Activated naive CD4-positive, alpha-beta T cell treated with anti-CD3 and anti-CD28 coated beads, Interleukin-2, amount 10 ng/mL, durations not matched to agents 5 hours and 36 hours (primary cell): ENCODE results near the gene TFPI2. TPM values are rescaled to one million over a fixed set of nuclear protein-coding genes. Genes with fewer than 3 reads are reported as not detected.

Experiments
- total RNA-seq, 2 experiments: library from RNA; stranded (reverse); gene quantifications; one replicate each; pipeline ENCODE4 v1.2.3, GENCODE V29; 2021

Gene TFPI2, protein sequence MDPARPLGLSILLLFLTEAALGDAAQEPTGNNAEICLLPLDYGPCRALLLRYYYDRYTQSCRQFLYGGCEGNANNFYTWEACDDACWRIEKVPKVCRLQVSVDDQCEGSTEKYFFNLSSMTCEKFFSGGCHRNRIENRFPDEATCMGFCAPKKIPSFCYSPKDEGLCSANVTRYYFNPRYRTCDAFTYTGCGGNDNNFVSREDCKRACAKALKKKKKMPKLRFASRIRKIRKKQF
- not detected for total RNA-seq

DNA sequence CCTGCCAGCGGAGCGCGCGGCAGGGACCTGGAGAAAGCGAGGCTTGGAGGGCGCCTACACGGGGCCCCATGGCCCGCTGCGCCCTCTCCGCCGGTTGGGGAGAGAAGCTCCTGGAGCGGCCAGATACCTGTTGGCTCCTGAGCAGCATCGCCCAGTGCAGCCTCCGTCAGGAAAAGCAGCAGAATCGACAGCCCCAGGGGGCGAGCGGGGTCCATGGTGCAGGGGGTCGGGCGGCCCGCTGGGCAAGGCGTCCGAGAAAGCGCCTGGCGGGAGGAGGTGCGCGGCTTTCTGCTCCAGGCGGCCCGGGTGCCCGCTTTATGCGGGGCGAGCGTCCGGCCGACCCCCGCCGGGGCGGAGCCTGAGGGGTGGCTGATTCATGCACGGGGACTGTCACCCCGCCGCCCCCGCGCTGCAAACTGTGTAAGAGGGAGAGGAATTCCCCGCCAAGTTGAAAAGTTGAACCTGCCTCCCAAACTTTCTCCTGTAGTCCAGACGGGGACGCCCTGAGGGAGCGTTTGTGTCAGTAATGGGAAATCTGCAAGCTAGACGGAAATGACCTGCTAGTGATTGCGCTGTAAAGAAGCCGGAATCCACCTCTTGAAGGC, at the start of gene TFPI2:
TFPI2 (minus strand) TSS at position 290 of the 605 bp plus-strand sequence; CDS start at position 215, 75 bp downstream.

DNA sequence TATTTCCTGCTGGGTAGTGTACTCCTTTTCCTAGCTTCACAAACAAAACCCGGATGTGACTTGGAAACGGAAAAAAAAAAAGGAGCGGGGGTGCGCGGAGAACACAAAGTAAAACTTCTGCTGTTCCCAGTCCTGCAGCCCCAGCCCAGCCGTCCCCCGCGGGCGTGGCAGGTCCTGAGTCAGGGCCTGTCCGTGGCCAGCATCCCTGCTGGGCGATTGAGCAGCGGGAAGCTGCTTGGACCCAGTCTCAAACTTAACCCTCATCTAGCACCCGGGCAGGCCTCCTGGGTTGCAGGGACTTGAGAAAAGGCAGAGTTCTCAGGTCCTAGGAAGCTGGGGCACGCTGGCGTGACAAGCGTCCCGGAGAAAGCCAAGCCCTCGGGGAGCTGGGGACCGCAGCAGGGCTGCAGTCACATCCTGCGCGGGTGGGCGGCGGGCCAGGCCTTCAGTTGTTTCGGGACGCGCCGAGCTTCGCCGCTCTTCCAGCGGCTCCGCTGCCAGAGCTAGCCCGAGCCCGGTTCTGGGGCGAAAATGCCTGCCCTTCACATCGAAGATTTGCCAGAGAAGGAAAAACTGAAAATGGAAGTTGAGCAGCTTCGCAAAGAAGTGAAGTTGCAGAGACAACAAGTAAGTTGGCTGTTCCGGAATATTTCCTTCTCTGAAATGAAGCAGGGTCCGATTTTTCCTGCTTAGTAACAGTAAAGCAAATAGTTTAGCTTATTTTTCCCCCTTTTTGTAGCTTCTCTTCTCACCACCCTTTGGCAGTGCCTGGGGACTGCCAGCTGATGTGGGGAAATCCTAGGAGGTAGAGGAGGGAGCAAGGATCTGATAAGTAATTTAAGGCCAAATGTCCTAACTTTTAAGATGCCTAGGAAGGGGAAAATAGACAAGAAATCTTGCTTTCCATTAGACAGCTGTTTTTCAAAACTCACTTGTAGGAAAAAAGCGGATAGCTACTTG, 31.3 kb upstream of the TFPI2 start, which contains the start of gene GNG11:
GNG11 (plus strand) TSS at position 129 of the 960 bp plus-strand sequence; CDS start at position 532, 403 bp downstream.

DNA sequence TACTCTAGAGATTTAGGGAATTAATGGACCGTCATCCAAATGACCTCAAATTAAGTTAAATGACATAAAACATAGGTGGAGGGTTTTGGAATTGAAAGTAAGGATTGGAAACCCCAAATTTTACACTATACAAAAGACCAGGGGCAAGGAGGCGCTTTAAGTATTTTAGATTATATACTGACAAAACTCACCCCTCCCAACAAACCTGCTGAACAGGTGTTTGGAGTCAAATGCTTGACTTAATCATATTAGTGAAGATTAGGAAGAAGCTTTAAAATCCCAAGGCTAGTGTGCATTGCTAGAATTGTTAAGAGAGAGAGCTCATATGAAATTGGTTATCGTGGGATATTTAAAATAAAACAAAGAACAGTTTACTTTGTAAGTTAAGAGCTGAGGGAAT, 15.7 kb upstream of the TFPI2 start, which contains the start of gene GNGT1:
GNGT1 (plus strand) TSS at position 301 of the 400 bp plus-strand sequence. CDS start 180 bp downstream, outside the sequence.

Other genes starting within 250 kb of the TFPI2 start
- gene GNGT1, start 15.8 kb upstream of the TFPI2 start, total RNA-seq: not detected
- not detected for gene GNG11, start 31.0 kb upstream of the TFPI2 start, total RNA-seq
- 10 to 100 TPM; 24.3 to 25.8 TPM for gene BET1, start 113.6 kb upstream of the TFPI2 start, total RNA-seq